ENCODE measurements around the gene C16orf78.

C16orf78 gene

DNA sequence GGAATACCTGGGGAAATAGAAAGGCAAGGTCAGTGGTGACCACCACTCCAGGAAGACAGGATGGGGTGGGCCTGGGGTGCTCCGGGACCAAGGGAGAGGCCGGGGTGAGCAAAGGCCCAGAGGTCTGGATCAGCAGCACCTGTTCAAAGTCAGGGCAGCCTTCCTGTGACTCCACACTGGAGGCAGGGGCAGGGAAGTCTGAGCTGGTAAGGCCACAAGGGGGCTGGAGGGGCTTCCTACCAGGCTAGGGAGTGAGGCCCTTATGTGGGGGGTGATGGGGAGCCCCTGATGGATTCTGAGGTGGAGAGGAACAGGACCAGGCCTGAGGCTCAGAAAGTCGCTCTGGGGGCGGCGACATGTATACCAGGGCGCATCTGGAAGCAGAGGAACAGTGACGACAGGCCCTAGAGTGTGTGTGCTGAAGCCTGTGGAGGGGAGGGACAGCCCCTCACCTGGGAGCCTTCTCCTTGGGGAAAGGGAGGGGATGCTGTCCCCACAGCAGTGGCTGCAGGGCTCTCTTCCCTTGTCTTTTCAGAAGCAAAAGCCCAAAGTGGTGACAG is 3.7 kb downstream of the C16orf78 start:
- Histone ChIP-seq H3K27me3 (replicated peaks) (no peaks in the 10 kb centered on the region), H3K27ac (no peak overlapping the region), H3K36me3 (replicated peaks) (no peaks in the 10 kb centered on the region), H3K4me3 (ENCODE audit: low read depth, low read length) (no peak overlapping the region)
- in situ Hi-C loops (cut with HindIII; ENCODE audit: low pct_ligation_motif_present, low sequenced_read_pairs): no loop called here
- no peak for DNase-seq
- TF ChIP-seq CTCF (IDR thresholded peaks at IDR 0.05; ENCODE audit: low read depth, low read length, missing control alignments): no peak

DNA sequence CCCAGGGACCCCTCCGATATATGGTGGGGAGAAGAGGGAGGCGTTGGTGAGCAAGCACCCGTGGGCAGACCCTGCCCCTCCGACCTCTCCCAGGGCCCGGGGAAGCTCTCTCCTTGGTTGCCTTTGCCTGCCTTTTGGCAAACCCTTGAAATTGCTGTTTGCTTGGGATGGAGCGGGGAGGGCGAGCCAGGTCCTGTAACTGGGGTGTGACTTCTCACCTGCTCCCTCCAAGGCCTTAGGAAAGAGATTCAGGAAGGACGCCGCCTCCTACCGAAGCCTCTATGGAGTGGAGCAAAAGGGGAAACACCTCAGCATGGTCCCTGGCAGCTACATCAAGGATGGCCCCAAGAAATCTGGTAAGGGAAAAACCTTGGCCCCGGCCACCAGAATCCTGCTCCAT is 4.6 kb downstream of the C16orf78 start:
- TF ChIP-seq CTCF (IDR thresholded peaks at IDR 0.05; ENCODE audit: low read depth, low read length, missing control alignments): no peak
- H3K36me3 ChIP-seq (replicated peaks): no peaks in the 10 kb centered on the region
- no peak overlapping the region for H3K4me3 ChIP-seq (ENCODE audit: low read depth, low read length)
- DNase-seq: no peak
- in situ Hi-C loops (cut with HindIII; ENCODE audit: low pct_ligation_motif_present, low sequenced_read_pairs): no loop called here
- no peak overlapping the region for H3K27ac ChIP-seq
- no peaks in the 10 kb centered on the region for H3K27me3 ChIP-seq (replicated peaks)

DNA sequence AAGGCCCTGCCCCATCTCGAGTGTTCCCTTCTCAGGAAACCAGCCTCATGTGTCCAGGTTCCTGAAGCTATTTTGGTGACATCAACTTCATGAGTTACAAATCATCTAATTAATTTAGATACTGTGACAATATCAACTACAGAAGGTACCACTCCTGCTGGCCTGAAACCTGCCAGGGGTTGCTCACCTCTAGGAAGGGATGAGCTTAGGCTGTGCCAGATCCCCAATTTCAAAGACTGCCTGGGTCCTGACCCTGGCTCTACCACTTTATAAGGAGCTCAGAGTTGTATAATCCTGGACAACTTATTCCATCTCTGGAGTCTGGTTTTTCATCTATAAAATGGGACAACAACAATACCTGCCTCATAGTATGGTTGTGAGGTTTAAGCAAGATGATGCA is 5.2 kb downstream of the C16orf78 start:
- no peak for DNase-seq
- in situ Hi-C loops (cut with HindIII; ENCODE audit: low pct_ligation_motif_present, low sequenced_read_pairs): no loop called here
- no peak for TF ChIP-seq CTCF (IDR thresholded peaks at IDR 0.05; ENCODE audit: low read depth, low read length, missing control alignments)
- no peaks in the 10 kb centered on the region for H3K27me3 ChIP-seq (replicated peaks)
- H3K27ac ChIP-seq: no peak overlapping the region
- no peaks in the 10 kb centered on the region for H3K36me3 ChIP-seq (replicated peaks)
- no peak overlapping the region for H3K4me3 ChIP-seq (ENCODE audit: low read depth, low read length)

DNA sequence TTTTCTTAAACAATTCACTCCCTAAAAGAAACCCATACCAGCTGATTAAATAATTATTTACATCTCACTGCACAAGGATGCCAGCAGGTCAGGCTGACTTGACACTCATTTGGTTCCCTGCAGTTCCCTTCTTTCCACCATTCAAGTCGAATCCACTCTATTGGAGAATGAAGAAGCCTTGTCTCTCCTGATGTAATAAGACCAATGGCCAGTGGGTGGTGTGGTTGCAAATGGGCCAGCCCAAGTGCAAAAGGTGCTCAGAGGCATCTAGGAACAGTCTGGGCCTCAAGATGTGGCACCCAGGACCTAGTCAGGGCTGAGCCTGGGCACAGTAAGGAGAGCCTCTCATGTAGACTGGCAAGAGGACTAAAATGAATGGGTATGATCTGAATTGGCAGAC is 9.3 kb downstream of the C16orf78 start:
- no peaks in the 10 kb centered on the region for H3K36me3 ChIP-seq (replicated peaks)
- H3K4me3 ChIP-seq (ENCODE audit: low read depth, low read length): no peak overlapping the region
- in situ Hi-C loops (cut with HindIII; ENCODE audit: low pct_ligation_motif_present, low sequenced_read_pairs): no loop called here
- no peak for DNase-seq
- no peak for TF ChIP-seq CTCF (IDR thresholded peaks at IDR 0.05; ENCODE audit: low read depth, low read length, missing control alignments)
- H3K27ac ChIP-seq: no peak overlapping the region
- no peaks in the 10 kb centered on the region for H3K27me3 ChIP-seq (replicated peaks)

DNA sequence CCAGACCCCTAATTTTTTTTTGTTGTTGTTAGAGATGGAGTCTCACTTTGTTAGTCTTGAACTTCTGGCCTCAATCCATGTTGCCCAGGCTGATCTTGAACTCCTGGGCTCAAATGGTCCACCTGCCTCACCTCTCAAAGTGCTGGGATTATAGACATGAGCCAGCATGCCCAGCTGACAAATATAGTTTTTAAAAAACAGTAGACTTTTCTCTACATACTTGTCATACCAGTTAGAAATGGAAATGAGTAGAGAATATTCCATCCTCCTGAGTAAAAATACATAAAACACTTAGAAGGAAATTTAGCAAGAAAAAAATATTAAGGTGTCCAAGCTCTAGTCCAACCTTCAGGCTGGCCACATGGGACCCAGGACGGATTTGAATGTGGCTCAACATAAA is 21.4 kb downstream of the C16orf78 start:
- in situ Hi-C loops (cut with HindIII; ENCODE audit: low pct_ligation_motif_present, low sequenced_read_pairs): no loop called here
- H3K27ac ChIP-seq: no peak overlapping the region
- H3K27me3 ChIP-seq (replicated peaks): no peaks in the 10 kb centered on the region
- no peak for DNase-seq
- no peak overlapping the region for H3K4me3 ChIP-seq (ENCODE audit: low read depth, low read length)
- no peaks in the 10 kb centered on the region for H3K36me3 ChIP-seq (replicated peaks)
- no peak for TF ChIP-seq CTCF (IDR thresholded peaks at IDR 0.05; ENCODE audit: low read depth, low read length, missing control alignments)

DNA sequence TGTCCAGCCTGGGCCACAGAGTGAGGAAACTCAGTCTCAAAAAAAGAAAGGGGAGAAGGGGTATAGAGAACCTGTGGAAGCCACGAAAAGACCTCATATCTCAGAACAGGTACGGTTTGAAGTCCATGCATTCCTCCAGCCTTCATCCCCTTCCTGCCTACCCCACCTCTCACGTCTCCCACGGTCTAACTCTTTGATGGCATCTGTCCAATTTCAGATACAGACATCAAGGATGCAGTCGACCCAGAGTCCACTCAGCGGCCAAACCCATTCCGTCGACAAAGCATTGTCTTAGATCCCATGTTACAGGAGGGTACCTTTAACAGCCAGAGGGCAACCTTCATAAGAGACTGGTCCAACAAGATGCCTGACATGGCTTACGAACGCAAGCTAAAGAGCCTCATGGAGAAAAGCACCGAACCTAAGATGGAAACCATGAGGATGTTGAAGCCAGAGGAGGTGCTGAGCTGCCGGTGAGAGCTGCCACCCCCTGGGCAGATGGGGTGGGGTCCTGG is 22.7 kb downstream of the C16orf78 start:
- H3K27ac ChIP-seq: no peak overlapping the region
- in situ Hi-C loops (cut with HindIII; ENCODE audit: low pct_ligation_motif_present, low sequenced_read_pairs): no loop called here
- H3K36me3 ChIP-seq (replicated peaks): no peaks in the 10 kb centered on the region
- H3K27me3 ChIP-seq (replicated peaks): no peaks in the 10 kb centered on the region
- H3K4me3 ChIP-seq (ENCODE audit: low read depth, low read length): no peak overlapping the region
- no peak for TF ChIP-seq CTCF (IDR thresholded peaks at IDR 0.05; ENCODE audit: low read depth, low read length, missing control alignments)
- DNase-seq: no peak

Data from brain microvascular endothelial cell (primary cell).